Activated CD8-positive, alpha-beta memory T cell treated with anti-CD3 and anti-CD28 coated beads, Interleukin-2, amount 50 U/mL, for 1 hour (primary cell): ENCODE results near the gene RSU1.

ENCODE experiments used
- DNase-seq: peaks from one replicate; pipeline ENCODE4 v3.0.0-alpha.2; 2020; ENCODE audit errors: extremely low read depth

RSU1 gene

GRCh38 chr10:16674147-16674703 is 143.0 kb downstream of the RSU1 start:
- DNase-seq, result no peak

- no peak for DNase-seq
These were observed 143.8 kb downstream of the RSU1 start for GRCh38 chr10:16673443-16673842.

GRCh38 chr10:16663444-16663843 is 153.8 kb downstream of the RSU1 start:
- DNase-seq, result no peak

GRCh38 chr10:16662923-16663322 is 154.3 kb downstream of the RSU1 start:
- DNase-seq, result no peak

GRCh38 chr10:16656895-16657294 is 160.3 kb downstream of the RSU1 start:
- no peak for DNase-seq

GRCh38 chr10:16653224-16653623 is 164.0 kb downstream of the RSU1 start:
- DNase-seq, result no peak

- DNase-seq, result no peak
These were observed 165.1 kb downstream of the RSU1 start for GRCh38 chr10:16652154-16652553.

GRCh38 chr10:16649757-16650156 is 167.5 kb downstream of the RSU1 start:
- no peak for DNase-seq

- no peak for DNase-seq
These were observed 168.9 kb downstream of the RSU1 start for GRCh38 chr10:16648366-16648765.

- DNase-seq, result no peak
These were observed 170.8 kb downstream of the RSU1 start for GRCh38 chr10:16646181-16647059.

GRCh38 chr10:16644146-16644545 is 173.1 kb downstream of the RSU1 start:
- DNase-seq, result no peak

- no peak for DNase-seq
These were observed 173.7 kb downstream of the RSU1 start for GRCh38 chr10:16643502-16643901.

- DNase-seq, result no peak
These were observed 177.1 kb downstream of the RSU1 start for GRCh38 chr10:16640153-16640552.

GRCh38 chr10:16639471-16639870 is 177.8 kb downstream of the RSU1 start:
- DNase-seq, result no peak

- DNase-seq, result no peak
These were observed 184.2 kb downstream of the RSU1 start for GRCh38 chr10:16632996-16633395.

- no peak for DNase-seq
These were observed 190.5 kb downstream of the RSU1 start for GRCh38 chr10:16626697-16627096.

GRCh38 chr10:16612981-16613355 is 204.3 kb downstream of the RSU1 start:
- DNase-seq, result no peak

- no peak for DNase-seq
These were observed 204.9 kb downstream of the RSU1 start for GRCh38 chr10:16612115-16612980.

- no peak for DNase-seq
These were observed 206.2 kb downstream of the RSU1 start for GRCh38 chr10:16611037-16611436.

- DNase-seq, result no peak
These were observed 208.0 kb downstream of the RSU1 start for GRCh38 chr10:16609211-16609610.

- DNase-seq, result no peak
These were observed 210.3 kb downstream of the RSU1 start for GRCh38 chr10:16606923-16607322.

GRCh38 chr10:16606421-16606820 is 210.8 kb downstream of the RSU1 start:
- DNase-seq, result no peak

GRCh38 chr10:16603308-16603707 is 213.9 kb downstream of the RSU1 start:
- no peak for DNase-seq
